HG03175 (cell line): ENCODE data around the gene LBR.
A peak's percentile ranks its signal among the peaks of the same experiment; 100 is the strongest.

Experiments
- ATAC-seq: cut with Tn5 transposase; IDR thresholded peaks from one replicate; pipeline ENCODE4 v1.9.1; 2021; ENCODE audit warnings: mild to moderate bottlenecking, moderate library complexity; ENCODE audit not compliant: unreplicated experiment

LBR gene

GRCh38 chr1:225464851-225465792 lies 37.3 kb upstream of the LBR start:
- ATAC-seq: no peak

- ATAC-seq: no peak
Observed at GRCh38 chr1:225462714-225463574, 35.1 kb upstream of the LBR start.

- ATAC-seq: no peak
Observed at GRCh38 chr1:225462429-225462713, 34.5 kb upstream of the LBR start.

DNA sequence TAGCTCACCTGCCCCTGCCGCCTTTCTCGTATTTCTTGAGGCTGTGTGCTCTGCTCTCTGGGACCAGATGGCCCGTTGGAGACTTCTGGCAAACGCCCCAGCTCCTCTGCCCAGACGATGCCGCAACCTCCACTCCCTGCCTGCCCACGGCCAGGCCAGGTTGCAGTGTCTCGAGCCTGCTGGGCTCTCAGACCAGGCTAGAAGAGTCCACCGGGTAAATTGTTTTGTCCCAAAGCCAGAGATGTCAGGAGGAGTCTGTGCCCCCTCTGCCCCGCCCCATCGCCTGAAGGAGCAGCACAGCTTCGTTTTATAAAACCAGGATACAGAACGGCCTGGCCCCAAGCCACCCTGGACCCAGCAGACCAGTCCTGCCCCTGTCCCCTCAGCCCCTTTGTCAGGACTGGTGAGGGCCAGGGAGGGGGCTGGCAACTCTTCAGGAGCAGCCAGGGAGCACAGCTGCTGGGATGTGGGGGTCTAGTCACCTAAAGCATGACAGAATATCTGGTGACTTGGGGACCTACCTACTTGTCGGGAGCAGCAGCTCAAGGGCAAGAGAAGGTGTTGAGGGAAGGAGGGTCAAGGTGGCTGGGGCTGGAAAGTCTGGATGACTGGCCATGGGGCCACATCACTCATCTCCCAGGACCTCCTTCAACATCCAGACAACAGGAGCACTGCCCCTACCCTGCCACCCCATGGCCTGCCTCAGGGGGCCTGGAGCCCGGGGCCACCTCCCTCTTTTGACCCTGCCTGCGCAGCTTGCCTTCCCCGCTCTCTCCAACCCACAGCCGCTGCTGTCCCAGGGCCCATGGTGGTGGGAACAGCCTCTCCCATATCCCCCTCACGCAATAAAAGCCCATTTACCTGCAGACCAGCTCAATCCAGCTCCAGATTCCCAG lies 33.9 kb upstream of the LBR start:
- ATAC-seq: no peak

- no peak for ATAC-seq
Observed at GRCh38 chr1:225460737-225461532, 33.1 kb upstream of the LBR start.

DNA sequence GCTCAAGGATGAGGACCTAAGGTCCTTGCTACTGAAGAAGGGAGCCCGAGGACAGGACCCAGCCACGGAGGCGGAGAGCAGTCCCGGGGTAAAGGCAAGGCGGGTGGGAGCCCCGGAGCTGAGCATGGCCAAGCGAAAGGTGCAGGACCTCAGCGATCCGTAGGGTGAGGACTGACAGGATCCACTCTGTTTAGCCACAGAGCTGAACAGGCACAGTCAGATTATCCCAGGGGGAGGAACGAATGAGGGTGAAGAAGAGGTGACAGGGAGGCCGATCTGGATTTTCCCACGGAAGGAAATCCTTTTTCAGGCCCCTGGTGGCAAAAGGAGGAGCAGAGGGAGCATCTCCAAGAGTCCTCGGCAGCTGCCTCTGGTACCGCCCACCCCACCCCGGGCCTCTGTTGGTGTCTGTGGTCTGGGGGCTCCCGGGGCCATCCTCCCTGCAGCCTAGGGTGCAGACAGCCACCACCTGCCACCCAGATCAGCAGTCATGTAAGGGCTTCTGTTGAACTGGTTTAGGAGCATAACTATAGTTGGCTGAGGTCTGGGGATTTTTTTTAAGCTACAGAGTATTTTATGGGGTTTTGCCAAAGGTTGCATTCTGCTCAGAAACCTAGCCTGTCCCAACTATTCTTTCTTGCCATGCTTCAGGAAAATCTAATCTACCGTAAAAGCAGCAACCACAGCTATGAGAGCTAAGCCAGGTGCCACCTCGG lies 32.3 kb upstream of the LBR start:
- no peak for ATAC-seq

DNA sequence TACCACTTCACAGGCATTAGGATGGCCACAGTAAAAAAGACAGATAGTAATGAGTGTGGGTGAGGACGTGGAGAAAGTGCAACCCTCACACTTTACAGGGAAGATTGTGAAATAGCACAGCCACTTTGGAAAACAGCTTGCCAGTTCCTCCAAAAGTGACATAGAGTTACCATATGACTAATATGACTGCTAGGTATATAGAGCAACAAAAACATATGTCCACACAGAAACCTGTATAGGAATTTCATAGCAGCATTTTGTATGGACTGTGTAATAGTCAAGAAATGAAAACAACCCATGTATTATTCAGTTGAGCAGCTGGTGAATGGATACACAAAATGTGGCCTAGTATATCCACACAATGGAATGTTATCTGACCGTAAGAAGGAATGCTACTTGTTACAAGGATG lies 30.4 kb upstream of the LBR start:
- ATAC-seq: no peak

DNA sequence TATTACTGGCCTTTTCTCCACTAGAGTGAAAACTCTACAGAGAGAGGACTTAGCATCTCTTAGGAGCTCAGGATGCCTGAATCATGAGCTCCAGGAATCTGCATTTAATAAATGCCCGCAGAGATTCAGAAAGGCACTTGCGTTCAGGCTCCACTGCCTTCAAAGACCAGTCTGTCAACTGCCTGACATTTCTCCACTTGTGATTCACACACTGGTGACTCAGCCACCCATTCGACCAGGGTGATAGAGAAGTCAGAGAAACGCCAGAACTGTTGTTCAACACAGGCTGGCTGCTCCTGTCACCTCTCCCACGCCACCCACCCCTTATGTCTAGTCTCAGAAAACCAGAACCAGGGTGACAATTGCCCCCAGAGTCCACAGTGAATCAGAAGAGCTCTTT lies 26.9 kb upstream of the LBR start:
- peak; percentile 65 for ATAC-seq

- peak; percentile 19 for ATAC-seq
Observed at GRCh38 chr1:225453797-225454648, 26.2 kb upstream of the LBR start.

DNA sequence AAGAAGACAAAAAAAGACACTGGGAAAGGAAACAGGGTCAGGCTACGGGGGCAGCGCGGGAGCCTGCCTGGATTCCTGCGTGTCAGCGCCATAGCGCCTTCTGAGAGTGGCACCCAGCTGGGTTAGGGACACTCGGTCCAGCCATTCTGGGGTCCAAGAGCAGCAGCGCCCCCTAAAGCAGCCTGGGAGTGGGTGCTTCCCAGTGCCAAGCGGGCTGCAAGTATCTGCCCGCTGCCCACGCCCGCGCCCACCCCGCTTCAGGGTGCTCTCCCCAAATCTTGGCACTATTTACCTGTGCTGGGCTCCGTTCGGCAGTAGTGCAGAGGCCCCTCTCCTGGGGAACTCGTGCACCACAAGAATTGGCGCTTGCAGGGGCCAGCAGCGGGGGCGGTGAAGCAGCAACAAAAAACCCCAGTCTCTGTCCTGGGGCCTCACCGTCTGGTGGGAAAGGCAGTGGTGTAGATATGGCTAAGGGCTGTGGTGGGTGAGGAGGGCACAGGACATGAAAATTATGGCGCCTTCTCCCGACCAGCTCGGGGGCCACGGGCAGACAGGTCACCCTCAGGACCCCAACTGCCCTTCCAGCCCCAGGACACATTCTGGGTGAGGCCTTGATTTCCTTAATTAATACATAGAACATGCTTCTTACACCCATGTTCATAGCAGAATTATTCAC lies 24.1 kb upstream of the LBR start:
- no peak for ATAC-seq

DNA sequence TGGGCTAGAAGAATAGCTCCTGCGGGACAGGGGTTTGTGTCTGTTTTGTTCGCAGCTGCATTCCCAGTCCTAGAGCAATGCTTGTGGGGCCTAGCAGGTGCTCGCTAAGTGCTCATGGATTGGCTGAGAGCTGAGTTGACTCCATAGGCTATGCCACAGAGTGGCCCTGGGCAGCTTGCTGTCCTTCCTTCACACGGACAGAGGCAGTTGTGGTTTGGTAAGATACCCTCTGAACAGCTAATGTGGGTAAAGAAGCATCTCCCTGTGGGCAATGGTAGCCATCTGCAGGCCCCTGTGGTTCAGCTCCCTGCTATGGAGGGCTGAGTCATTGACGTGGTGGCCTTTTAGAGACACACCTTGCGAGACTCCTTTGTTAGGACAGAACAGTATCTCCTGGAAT lies 23.5 kb upstream of the LBR start:
- ATAC-seq: no peak

DNA sequence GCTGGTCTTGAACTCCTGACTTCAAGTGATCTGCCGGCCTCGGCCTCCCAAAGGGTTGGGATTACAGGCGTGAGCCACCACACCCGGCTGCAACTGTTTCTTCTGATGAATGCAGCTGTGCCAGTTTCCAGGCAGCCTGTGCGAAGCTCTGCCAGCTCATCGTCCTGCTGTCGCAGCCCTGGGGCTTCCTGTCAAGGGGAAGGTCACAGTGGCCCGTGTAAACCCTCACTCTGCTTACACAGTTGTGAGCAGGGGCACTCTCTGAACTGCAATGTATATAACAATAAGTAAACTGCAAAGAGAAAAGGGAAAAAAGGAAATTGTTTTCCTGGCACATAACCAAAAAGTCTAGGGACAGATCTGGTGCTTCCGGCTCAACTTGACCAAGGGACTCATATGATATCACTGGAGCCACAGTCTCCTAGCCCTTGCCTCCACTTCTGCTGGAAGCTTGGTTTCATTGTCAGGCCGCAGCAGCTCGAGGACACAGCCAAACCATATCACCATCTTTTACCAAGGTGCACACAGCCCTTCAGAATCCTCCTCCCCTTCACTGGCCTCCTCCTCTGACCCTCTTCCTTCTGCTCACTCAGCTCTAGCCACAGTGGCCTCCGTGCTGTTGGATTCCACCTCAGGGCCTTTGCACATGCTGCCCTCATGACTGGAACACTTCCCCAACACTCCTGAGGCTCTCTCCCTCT lies 22.8 kb upstream of the LBR start:
- ATAC-seq: no peak

DNA sequence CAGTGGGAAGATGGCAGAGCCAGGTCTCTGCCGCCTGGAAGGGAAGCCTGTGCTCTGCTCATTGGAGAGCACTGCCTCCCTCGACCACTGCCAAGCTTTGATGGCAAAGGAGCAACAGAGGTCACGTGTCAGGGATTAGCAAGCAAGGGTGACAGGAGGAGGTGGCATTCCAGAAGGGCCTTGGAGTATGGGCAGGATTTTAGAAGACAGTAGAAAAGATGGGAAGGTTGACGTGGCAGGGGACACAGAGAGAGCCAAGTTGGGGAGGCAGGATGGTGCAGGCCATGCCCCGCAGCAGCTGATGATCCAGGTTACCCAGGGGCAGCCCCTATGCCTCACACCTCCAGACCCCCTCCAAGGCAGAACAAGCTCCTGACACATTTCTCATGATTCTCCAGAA lies 21.9 kb upstream of the LBR start:
- ATAC-seq: no peak

DNA sequence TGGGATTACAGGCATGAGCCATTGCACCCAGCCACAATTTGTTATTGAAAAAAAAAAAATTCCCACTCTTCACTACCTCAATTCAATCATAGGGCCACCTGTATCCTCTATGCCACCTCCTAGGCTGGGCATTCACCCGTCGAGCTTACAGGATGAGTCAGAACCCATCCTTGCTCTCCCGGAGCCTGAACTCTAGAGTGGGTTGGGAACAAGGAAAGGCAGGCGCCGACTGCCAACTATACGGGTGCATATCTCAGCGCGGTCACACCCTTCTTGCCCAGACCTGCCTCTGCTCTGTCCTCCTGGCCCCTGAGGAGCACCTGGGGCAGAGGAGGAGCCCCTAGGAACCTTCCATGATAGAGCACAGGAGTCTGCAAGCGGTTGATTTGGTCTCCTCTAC lies 21.4 kb upstream of the LBR start:
- ATAC-seq: no peak

GRCh38 chr1:225448146-225448805 lies 20.4 kb upstream of the LBR start:
- ATAC-seq: no peak

DNA sequence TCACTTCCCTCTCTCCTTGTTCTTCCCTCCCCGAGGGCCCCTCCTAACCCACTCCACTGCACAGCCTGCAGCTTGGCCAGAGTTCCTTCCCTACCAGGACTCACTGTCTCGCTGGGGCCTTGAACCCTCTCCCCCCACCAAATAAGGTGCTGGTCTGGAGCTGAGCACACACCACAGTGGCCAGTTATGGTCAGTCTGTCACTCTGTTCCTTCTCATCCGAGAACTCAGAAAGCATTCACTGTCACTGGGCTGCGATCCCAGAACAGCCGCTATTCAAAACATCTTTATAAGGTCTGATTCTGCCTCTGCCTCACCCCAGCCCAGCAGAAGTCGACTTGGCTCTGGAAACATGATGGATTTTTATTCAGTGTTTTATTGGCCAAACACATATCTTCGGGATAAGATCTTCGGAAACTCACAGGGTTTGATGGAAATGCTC lies 19.8 kb upstream of the LBR start:
- ATAC-seq: no peak
